H1 (cell line): ENCODE data around the gene LRRC28. TPM values are rescaled to one million over a fixed set of nuclear protein-coding genes. Genes with fewer than 3 reads are reported as not detected.

Experiments used
- CTCF ChIA-PET: fragments of 300-600 bp; sonication (Branson Sonifier 250); formaldehyde crosslinking; loops from one replicate; lab custom pipeline; 2021; ENCODE audit not compliant: partially characterized antibody; lab: Charles Lee
- POLR2A ChIA-PET: fragments of 300-600 bp; sonication (Branson Sonifier 250); formaldehyde crosslinking; loops from one replicate; lab custom pipeline; 2021; ENCODE audit warnings: inconsistent platforms; ENCODE audit not compliant: partially characterized antibody; lab: Charles Lee
- DNase-seq, 2 experiments: peaks; one replicate each; pipeline versions ENCODE4 v3.0.0 to v3.0.0-alpha.2; 2010 to 2022; ENCODE audit warnings: low spot score in 2 of 2, low read depth in 1 of 2, mixed read lengths in 1 of 2
- FAIRE-seq: peaks from 2 replicates; lab custom pipeline; 2011; peaks lifted over from hg19 to GRCh38; lab: Jason Lieb, UNC
- H2AFZ ChIP-seq: 2 replicates; pipeline ENCODE4 v1.8.1; 2012; ENCODE audit warnings: low read length, inconsistent platforms
- H2AK5ac ChIP-seq: 2 replicates; pipeline ENCODE4 v1.6.1; 2013; ENCODE audit warnings: low read depth, low read length
- H2BK120ac ChIP-seq: replicated peaks from 2 replicates; pipeline ENCODE3; 2013; ENCODE audit warnings: low read depth, low read length, inconsistent platforms
- H2BK12ac ChIP-seq: 2 replicates; pipeline ENCODE4 v1.6.1; 2013; ENCODE audit warnings: low read depth, low read length
- H2BK15ac ChIP-seq: 2 replicates; pipeline ENCODE4 v1.6.1; 2013; ENCODE audit warnings: low read length
- H2BK20ac ChIP-seq: 2 replicates; pipeline ENCODE4 v1.6.1; 2013; ENCODE audit warnings: low read length
- H2BK5ac ChIP-seq: 2 replicates; pipeline ENCODE4 v1.6.1; 2013; ENCODE audit warnings: low read depth, low read length
- H3K14ac ChIP-seq: 2 replicates; pipeline ENCODE4 v1.6.1; 2013; ENCODE audit warnings: inconsistent platforms; ENCODE audit not compliant: insufficient read length
- H3K18ac ChIP-seq: 2 replicates; pipeline ENCODE4 v1.6.1; 2013; ENCODE audit warnings: low read length; ENCODE audit errors: extremely low read depth
- H3K23ac ChIP-seq: 2 replicates; pipeline ENCODE4 v1.6.1; 2013; ENCODE audit warnings: inconsistent platforms; ENCODE audit not compliant: insufficient read length
- H3K23me2 ChIP-seq: 2 replicates; pipeline ENCODE4 v1.6.1; 2013; ENCODE audit warnings: low read depth, low read length
- H3K27ac ChIP-seq: 2 replicates; pipeline ENCODE4 v1.6.1; 2011; ENCODE audit warnings: low read depth, low read length, inconsistent platforms
- H3K27me3 ChIP-seq, 4 experiments: replicated peaks in 1 of 4; 1 replicate in 1 of 4; 2 replicates in 3 of 4; pipeline versions ENCODE4 v1.6.1 to v1.8.1; 2011 to 2013; ENCODE audit warnings: low read length in 3 of 4, mild to moderate bottlenecking in 3 of 4, inconsistent platforms in 2 of 4, mixed read lengths in 2 of 4, moderate library complexity in 1 of 4; ENCODE audit not compliant: control insufficient read depth in 3 of 4, insufficient read depth in 3 of 4; ENCODE audit errors: extremely low read depth in 1 of 4
- H3K36me3 ChIP-seq, 4 experiments: 2 replicates each; pipeline versions ENCODE4 v1.6.1 to v1.8.1; 2011 to 2013; ENCODE audit warnings: mild to moderate bottlenecking in 4 of 4, low read length in 3 of 4, moderate library complexity in 2 of 4, control low read depth in 1 of 4, inconsistent platforms in 1 of 4; ENCODE audit not compliant: insufficient read depth in 4 of 4, control insufficient read depth in 2 of 4
- H3K4ac ChIP-seq: replicated peaks from 2 replicates; pipeline ENCODE3; 2013; ENCODE audit warnings: low read length, low read depth, mixed read lengths, inconsistent platforms; ENCODE audit not compliant: insufficient read length
- H3K4me1 ChIP-seq, 4 experiments: replicated peaks in 1 of 4; 1 replicate in 1 of 4; 2 replicates in 3 of 4; pipeline versions ENCODE4 v1.6.1 to v1.8.1; 2011 to 2013; ENCODE audit warnings: low read length in 3 of 4, inconsistent platforms in 2 of 4, mixed read lengths in 1 of 4; ENCODE audit not compliant: insufficient read depth in 4 of 4, control insufficient read depth in 3 of 4
- H3K4me2 ChIP-seq, 2 experiments: 2 replicates each; pipeline versions ENCODE4 v1.6.1 to v1.8.1; 2011 to 2013; ENCODE audit warnings: low read depth in 2 of 2, low read length in 2 of 2, control low read depth in 1 of 2, inconsistent platforms in 1 of 2, mild to moderate bottlenecking in 1 of 2; ENCODE audit not compliant: insufficient read depth in 1 of 2
- H3K4me3 ChIP-seq, 4 experiments: fragments of 200-600, 300-600 bp in 1 of 4; sonication (generic), shearing (Covaris generic), sonication (Bioruptor Twin) in 1 of 4; 2 replicates each; pipeline versions ENCODE4 v1.5.1 to v1.8.1; 2011 to 2016; ENCODE audit warnings: low read length in 4 of 4, low read depth in 3 of 4, control low read depth in 2 of 4, inconsistent platforms in 2 of 4, mild to moderate bottlenecking in 2 of 4, mixed read lengths in 1 of 4, moderate library complexity in 1 of 4; ENCODE audit not compliant: insufficient read depth in 2 of 4; ENCODE audit errors: extremely low read depth in 1 of 4
- H3K56ac ChIP-seq: replicated peaks from 2 replicates; pipeline ENCODE3; 2013; ENCODE audit warnings: low read depth, mild to moderate bottlenecking, mixed read lengths, low read length, inconsistent platforms; ENCODE audit not compliant: insufficient read length
- H3K79me1 ChIP-seq: 2 replicates; pipeline ENCODE4 v1.6.1; 2013; ENCODE audit warnings: low read depth, low read length, control low read depth
- H3K79me2 ChIP-seq, 2 experiments: 2 replicates each; pipeline versions ENCODE4 v1.6.1 to v1.8.1; 2012 to 2013; ENCODE audit warnings: low read length in 2 of 2, mild to moderate bottlenecking in 2 of 2, inconsistent platforms in 1 of 2; ENCODE audit not compliant: insufficient read depth in 2 of 2, control insufficient read depth in 1 of 2
- H3K9ac ChIP-seq, 4 experiments: replicated peaks in 1 of 4; 1 replicate in 1 of 4; 2 replicates in 3 of 4; pipeline versions ENCODE4 v1.6.1 to v1.8.1; 2011 to 2013; ENCODE audit warnings: low read depth in 3 of 4, low read length in 3 of 4, control low read depth in 2 of 4, mild to moderate bottlenecking in 2 of 4, moderate library complexity in 2 of 4, inconsistent platforms in 1 of 4; ENCODE audit errors: extremely low read depth in 1 of 4
- H3K9me3 ChIP-seq, 2 experiments: 2 replicates each; pipeline versions ENCODE4 v1.6.1 to v1.8.1; 2012 to 2013; ENCODE audit warnings: mild to moderate bottlenecking in 2 of 2, moderate library complexity in 2 of 2, control low read depth in 1 of 2, inconsistent platforms in 1 of 2, low read depth in 1 of 2, low read length in 1 of 2, mixed read lengths in 1 of 2; ENCODE audit not compliant: insufficient read depth in 2 of 2
- H4K20me1 ChIP-seq, 2 experiments: replicated peaks in 1 of 2; 2 replicates each; pipeline versions ENCODE3 to v1.8.1; 2011 to 2013; ENCODE audit warnings: inconsistent platforms in 2 of 2, low read length in 2 of 2, mild to moderate bottlenecking in 1 of 2; ENCODE audit not compliant: insufficient read depth in 2 of 2, control insufficient read depth in 1 of 2
- H4K5ac ChIP-seq: 2 replicates; pipeline ENCODE4 v1.6.1; 2013; ENCODE audit warnings: low read length, low read depth, mixed read lengths, inconsistent platforms; ENCODE audit not compliant: insufficient read length
- H4K8ac ChIP-seq: 2 replicates; pipeline ENCODE4 v1.8.0; 2013; ENCODE audit warnings: mild to moderate bottlenecking, moderate library complexity, low read length, inconsistent platforms; ENCODE audit not compliant: insufficient read depth; ENCODE audit errors: extremely low read depth
- H4K91ac ChIP-seq: replicated peaks from 2 replicates; pipeline ENCODE3; 2013; ENCODE audit warnings: low read length, mixed read lengths, inconsistent platforms; ENCODE audit not compliant: insufficient read length
- CREB1 ChIP-seq: IDR thresholded peaks from 2 replicates; pipeline ENCODE4 v1.6.1; 2012; ENCODE audit warnings: inconsistent platforms
- CTBP2 ChIP-seq: IDR thresholded peaks from 2 replicates; pipeline ENCODE4 v1.7.0; 2011; ENCODE audit warnings: borderline replicate concordance, mild to moderate bottlenecking, moderate library complexity, mixed read lengths, low read length; ENCODE audit not compliant: insufficient read depth, insufficient read length
- FOSL1 ChIP-seq: IDR thresholded peaks from 2 replicates; pipeline ENCODE4 v1.6.1; 2011; ENCODE audit warnings: mild to moderate bottlenecking, low read depth, low read length, moderate library complexity; ENCODE audit not compliant: insufficient read depth
- JUND ChIP-seq: IDR thresholded peaks from 2 replicates; pipeline ENCODE4 v1.6.1; 2011; ENCODE audit warnings: mild to moderate bottlenecking, improper control_type of control experiment, low read length
- KDM1A ChIP-seq: fragments of 200-600, 300-600 bp; sonication (generic); IDR thresholded peaks from 2 replicates; pipeline ENCODE4 v1.7.1; 2016; ENCODE audit warnings: mild to moderate bottlenecking, low read length, borderline replicate concordance
- NANOG ChIP-seq: IDR thresholded peaks from 2 replicates; pipeline ENCODE4 v1.6.1; 2011; ENCODE audit warnings: low read length, low read depth, mild to moderate bottlenecking, inconsistent platforms; ENCODE audit not compliant: insufficient read depth, poor library complexity, severe bottlenecking
- RBBP5 ChIP-seq: IDR thresholded peaks from 2 replicates; pipeline ENCODE4 v1.7.1; 2012; ENCODE audit warnings: low read depth, mild to moderate bottlenecking, inconsistent platforms, low read length, moderate library complexity, borderline replicate concordance
- RFX5 ChIP-seq: IDR thresholded peaks from 2 replicates; pipeline ENCODE4 v1.6.1; 2011; ENCODE audit warnings: low read depth, low read length, improper control_type of control experiment, borderline replicate concordance
- SIRT6 ChIP-seq: IDR thresholded peaks from one replicate; pipeline ENCODE4 v1.7.1; 2012; ENCODE audit warnings: low read length, inconsistent platforms
- SP2 ChIP-seq: IDR thresholded peaks from 2 replicates; pipeline ENCODE4 v1.6.1; 2012; ENCODE audit warnings: mild to moderate bottlenecking, low read length, inconsistent platforms
- TAF1 ChIP-seq: IDR thresholded peaks from 2 replicates; pipeline ENCODE4 v1.6.1; 2011; ENCODE audit warnings: mild to moderate bottlenecking, low read depth, low read length
- TBP ChIP-seq: IDR thresholded peaks from 2 replicates; pipeline ENCODE4 v1.6.1; 2011; ENCODE audit warnings: low read depth, low read length, improper control_type of control experiment
- WGBS, 2 experiments: shearing (Covaris generic) in 1 of 2; methylation state at CpG; one replicate each; pipeline versions ENCODE4 v1.1.6 to v1.1.7; 2013 to 2015; ENCODE audit warnings: low lambda C conversion rate in 2 of 2, mixed read lengths in 2 of 2, inconsistent platforms in 1 of 2, low coverage in 1 of 2, missing lambda C conversion rate in 1 of 2; ENCODE audit not compliant: insufficient replicate concordance in 2 of 2, insufficient coverage in 1 of 2, insufficient read length in 1 of 2; ENCODE audit errors: extremely low coverage in 1 of 2, missing lambda C conversion rate in 1 of 2; 5-methylcytosine and 5-hydroxymethylcytosine counted together
- polyA plus RNA-seq, 7 experiments: library from polyadenylated mRNA; depleted of rRNA in 3 of 7; stranded (reverse) in 5 of 7; unstranded in 2 of 7; fragments of >200 nt in 5 of 7; fragments of 200-250 nt in 2 of 7; gene quantifications; 1 replicate in 5 of 7; 2 replicates in 1 of 7; 4 replicates in 1 of 7; pipeline versions ENCODE4 v1.2.1 to v1.2.3, GENCODE V29; 2011 to 2013; ENCODE audit warnings: missing spikeins in 2 of 7, mixed read lengths in 2 of 7
- total RNA-seq: library from RNA; stranded (reverse); fragmentation: NEBNext Ultra II Directional; extraction: Animal tissue kit (Norgen Biotek cat#: 25700); gene quantifications from 2 replicates; pipeline ENCODE4 v1.2.1, GENCODE V29; 2021
- TF ChIP-seq, protein P1 (sequence below): IDR thresholded peaks from 2 replicates; pipeline ENCODE4 v1.6.1; 2011; ENCODE audit warnings: low read length, improper control_type of control experiment
- TF ChIP-seq, protein P2 (sequence below): IDR thresholded peaks from 2 replicates; pipeline ENCODE4 v1.6.1; 2011; ENCODE audit warnings: low read depth, mild to moderate bottlenecking, low read length; ENCODE audit not compliant: insufficient read depth

LRRC28 gene
- total and polyA plus RNA-seq, 2 of the 8 experiments (the other 6 are each of a cell fraction or from before 2014, with no cell fraction given): 20.2 to 23.3 TPM

DNA sequence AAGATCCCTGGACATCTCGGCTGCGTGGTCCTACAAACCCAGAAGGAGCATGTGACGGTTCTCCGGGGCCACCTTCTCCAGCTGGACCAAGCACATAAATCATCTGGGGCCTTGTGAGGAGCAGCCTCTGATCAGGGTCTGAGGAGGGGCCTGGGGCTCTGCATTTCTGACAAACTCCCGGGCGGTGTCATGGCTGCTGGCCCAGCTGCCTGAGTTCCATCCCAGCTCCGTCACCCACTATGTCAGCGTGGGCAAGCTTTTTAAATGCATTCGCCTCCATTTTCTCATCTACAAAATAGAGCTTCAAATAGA, 188.2 kb downstream of the LRRC28 start:
- no peak overlapping the region for H2BK15ac ChIP-seq
- H3K4me1 ChIP-seq: peaks cover 3 to 13% (median 5%) of the 10 kb centered on the region in 4 experiments; a peak in 4 of 7 replicates
- no peak overlapping the region for H4K8ac ChIP-seq
- ChIA-PET CTCF (interaction anchor here (0.6 to 1.6 kb wide), 3 partner anchors 16 to 112 kb away, joined by 3 to 4 read pairs (median 3); no protein-coding TSS in a partner anchor), POLR2A (no interaction called here)
- H3K27ac ChIP-seq: no peak overlapping the region
- H2BK12ac ChIP-seq: no peak overlapping the region
- H3K18ac ChIP-seq: no peak overlapping the region
- H3K79me2 ChIP-seq: no peaks in the 10 kb centered on the region
- no peak overlapping the region for H3K14ac ChIP-seq
- H2BK5ac ChIP-seq: no peak overlapping the region
- WGBS, 2 experiments: 88% methylated on average over 9 of the region's 9 CpGs; no CpG with 5 or more reads in 1 of the 2 experiments
- H2AFZ ChIP-seq: no peak overlapping the region
- no peak overlapping the region for H4K5ac ChIP-seq
- no peak overlapping the region for H2BK120ac ChIP-seq
- no peak overlapping the region for H2BK20ac ChIP-seq
- no peak overlapping the region for H3K56ac ChIP-seq
- H4K91ac ChIP-seq: no peak overlapping the region
- no peaks in the 10 kb centered on the region for H3K79me1 ChIP-seq
- no peak overlapping the region for H3K23ac ChIP-seq
- FAIRE-seq: no peak
- no peaks in the 10 kb centered on the region for H3K36me3 ChIP-seq
- H3K27me3 ChIP-seq: no peaks in the 10 kb centered on the region
- no peaks in the 10 kb centered on the region for H3K9me3 ChIP-seq
- no peak overlapping the region for H3K4me2 ChIP-seq
- H2AK5ac ChIP-seq: no peak overlapping the region
- no peak overlapping the region for H3K4ac ChIP-seq
- TF ChIP-seq FOSL1: no peak
- TF ChIP-seq, protein P1, sequence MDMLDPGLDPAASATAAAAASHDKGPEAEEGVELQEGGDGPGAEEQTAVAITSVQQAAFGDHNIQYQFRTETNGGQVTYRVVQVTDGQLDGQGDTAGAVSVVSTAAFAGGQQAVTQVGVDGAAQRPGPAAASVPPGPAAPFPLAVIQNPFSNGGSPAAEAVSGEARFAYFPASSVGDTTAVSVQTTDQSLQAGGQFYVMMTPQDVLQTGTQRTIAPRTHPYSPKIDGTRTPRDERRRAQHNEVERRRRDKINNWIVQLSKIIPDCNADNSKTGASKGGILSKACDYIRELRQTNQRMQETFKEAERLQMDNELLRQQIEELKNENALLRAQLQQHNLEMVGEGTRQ: no peak
- no peak for TF ChIP-seq KDM1A
- no peak for TF ChIP-seq TBP
- no peak for TF ChIP-seq RFX5
- TF ChIP-seq JUND: no peak
- TF ChIP-seq RBBP5: no peak
- no peak for TF ChIP-seq SP2
- TF ChIP-seq SIRT6: no peak
- TF ChIP-seq, protein P2, sequence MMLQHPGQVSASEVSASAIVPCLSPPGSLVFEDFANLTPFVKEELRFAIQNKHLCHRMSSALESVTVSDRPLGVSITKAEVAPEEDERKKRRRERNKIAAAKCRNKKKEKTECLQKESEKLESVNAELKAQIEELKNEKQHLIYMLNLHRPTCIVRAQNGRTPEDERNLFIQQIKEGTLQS: no peak
- TF ChIP-seq TAF1: no peak
- no peak for TF ChIP-seq NANOG
- TF ChIP-seq CTBP2: no peak
- TF ChIP-seq CREB1: no peak
- TF ChIP-seq, all 59 proteins: peak for 0
- H3K4me3 ChIP-seq: no peak overlapping the region
- H3K23me2 ChIP-seq: no peaks in the 10 kb centered on the region
- no peak overlapping the region for H3K9ac ChIP-seq
- H4K20me1 ChIP-seq: no peaks in the 10 kb centered on the region
- no peak for DNase-seq
